ENCODE measurements around the gene COL26A1. TPM values are rescaled to one million over a fixed set of nuclear protein-coding genes. Genes with fewer than 3 reads are reported as not detected.
"Not testable (repeated sequence)": the region's sequence is repeated elsewhere in the genome, so short reads cannot be mapped to it uniquely, and the experiment has no call there.

Gene COL26A1
- polyA plus RNA-seq, 12 donors = 0.69 to 5.1 (median 1.5) TPM; not detected in 2

DNA sequence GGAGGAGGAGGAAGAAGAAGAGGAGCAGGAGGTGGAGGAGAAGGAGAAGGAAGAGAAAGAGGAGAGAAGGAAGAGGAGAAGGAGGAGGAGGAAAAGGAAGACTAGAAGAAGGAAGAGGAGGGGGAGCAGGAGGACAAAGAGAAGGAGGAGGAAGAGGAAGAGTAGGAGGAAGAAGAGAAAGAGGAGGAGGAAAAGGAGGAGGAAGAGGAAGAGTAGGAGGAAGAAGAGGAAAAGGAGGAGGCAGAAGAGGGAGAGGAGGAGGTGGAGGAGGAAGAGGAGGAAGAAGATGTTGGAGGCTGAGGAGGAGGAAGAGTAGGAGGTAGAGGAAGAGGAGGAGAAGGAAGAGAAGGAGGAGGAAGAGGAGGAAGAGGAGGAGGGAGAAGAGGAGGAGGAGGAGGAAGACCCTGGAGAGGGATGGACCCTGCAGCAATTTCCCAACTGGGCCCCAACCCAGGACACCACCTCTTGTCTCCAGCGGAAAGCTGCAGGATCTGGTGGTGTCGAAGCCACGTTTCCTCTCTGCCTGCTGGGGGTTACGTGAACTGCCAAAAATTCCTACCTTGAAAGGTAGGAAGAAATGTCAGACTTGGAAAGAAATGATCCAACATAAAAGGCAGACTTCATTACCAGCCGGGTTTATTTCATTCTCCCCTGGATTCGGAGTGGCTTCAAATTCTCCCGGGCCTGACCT lies 38.9 kb downstream of the COL26A1 start:
- no peak for DNase-seq

DNA sequence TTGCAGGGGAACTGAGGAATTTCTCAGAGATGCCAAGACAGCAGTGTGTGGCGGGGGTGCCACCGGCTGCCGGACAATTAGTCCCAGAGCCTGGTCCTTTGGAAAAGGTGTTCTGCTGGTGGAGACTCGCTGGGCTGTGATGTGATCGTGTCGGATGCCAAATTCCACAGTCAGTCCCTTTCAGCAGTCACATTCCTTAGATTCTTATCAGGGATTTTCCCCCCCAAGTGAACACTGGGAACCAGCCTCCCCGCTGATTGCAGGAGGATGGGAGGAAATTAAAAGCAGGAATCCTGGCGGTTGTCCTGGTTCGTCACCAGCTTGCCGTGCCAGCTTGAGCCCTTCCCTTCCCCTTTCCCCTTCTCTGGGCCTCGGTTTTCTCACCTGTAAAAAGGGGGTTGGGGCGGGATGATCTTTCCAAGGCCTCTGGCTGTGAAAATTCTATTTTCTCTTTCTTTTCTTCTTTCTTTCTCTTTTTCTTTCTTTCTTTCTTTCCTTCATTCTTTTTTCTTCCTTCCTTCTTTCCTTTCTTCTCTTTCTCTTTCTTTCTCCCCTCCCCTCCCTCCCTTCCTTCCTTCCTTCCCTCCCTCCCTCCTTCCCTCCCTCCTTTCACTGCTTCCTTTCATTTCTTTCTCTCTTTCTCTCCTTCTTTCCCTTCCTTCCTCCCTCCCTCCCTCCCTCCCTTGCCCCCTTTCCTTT lies 39.6 kb downstream of the COL26A1 start:
- no peak for DNase-seq

DNA sequence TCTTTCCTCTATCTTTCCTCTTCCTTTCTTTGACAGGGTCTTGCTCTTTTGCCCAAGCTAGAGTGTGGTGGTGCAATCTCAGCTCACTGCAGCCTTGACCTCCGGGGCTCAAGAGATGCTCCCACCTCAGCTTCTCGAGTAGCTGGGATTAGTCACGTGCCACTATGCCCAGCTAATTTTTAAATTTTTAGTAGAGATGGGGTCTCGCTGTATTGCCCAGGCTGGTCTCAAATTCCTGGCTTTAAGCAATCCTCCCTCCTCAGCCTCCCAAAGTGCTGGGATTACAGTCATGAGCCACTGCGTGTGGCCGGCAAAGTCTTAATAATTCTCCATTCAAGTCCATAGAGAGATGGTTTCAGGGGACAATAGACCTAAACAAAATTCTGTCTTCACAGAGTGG lies 40.2 kb downstream of the COL26A1 start:
- no peak for DNase-seq

DNA sequence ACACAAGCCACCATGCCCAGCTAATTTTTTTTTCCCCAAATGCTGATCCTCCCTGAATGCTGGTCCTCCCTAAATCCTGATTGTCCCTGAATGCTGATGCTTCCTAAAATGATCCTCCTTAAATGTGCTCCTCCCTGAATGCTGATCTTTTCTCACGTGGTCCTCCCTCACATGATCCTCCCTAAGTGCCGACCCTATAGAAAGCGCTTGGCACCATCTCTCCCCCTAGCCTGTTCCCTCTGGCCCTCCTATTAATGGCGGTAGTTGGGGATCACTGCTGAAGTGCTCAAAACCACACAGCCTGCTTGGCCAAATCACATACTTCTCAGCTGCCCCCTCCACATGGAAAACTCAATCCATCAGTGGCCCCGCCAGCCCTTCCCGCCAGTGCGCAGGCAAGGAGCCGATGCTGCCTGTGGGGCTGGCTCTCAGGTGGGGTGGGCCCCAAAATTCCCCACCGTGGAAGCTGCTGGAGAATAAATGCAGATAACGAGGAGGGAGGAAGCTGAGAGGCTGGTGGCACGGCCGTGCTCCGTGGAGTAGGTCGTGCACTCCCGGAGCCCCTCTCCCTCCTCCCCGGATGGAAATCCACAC lies 42.9 kb downstream of the COL26A1 start:
- DNase-seq = no peak

DNA sequence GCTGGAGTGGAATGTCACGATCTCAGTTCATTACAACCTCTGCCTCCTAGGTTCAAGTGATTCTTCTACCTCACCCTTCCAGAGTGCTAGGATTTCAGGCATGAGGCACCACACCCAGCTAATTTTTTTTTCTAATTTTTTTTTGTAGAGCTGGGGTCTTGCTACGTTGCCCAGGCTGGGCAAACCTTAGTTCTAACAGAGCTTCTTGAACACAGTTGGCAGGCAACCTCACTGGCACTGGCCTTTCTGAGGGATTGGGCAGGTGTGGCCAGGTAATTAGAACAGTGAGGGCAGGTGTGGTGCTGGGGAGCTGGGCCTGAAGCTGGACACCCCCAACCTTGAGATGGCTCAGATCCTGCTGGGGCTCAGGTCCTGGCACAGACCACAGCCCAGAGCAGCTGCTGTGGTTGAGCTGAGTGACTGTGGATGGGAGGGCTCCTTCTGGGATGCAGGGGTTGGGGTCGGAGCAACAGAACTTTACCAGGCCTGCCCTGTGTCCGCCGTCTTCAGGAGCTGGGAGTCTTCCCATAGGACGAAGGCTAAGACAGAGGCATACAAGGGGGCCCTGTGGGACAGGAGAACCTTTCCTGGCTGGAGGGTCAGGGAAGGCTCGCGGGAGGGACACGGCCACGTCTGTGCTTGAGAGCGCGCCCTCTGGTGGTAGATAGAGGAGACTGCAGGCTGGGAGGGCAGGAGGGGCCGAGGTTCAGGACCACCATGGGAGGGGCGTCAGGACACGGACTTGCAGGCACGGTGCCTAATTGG lies 48.2 kb downstream of the COL26A1 start:
- DNase-seq = peak; percentile 31

DNA sequence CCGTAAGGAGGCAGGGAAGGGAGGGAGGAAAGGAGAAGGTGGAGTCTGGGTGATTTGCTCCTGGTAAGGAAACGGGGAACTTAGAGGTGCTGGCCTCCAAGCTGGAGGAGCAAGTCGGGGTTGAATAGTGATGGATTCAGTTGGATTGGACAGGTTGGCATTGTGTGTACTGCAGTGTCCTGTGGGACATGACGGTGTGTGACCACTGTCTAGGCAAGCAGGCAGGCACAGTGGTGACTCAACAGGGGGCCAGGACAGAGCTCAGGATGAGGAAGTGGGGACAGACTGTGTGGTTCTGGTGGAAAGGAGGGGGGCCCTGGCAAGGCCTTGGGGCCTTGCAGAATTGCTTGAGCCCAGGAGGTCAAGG lies 48.8 kb downstream of the COL26A1 start:
- no peak for DNase-seq

DNA sequence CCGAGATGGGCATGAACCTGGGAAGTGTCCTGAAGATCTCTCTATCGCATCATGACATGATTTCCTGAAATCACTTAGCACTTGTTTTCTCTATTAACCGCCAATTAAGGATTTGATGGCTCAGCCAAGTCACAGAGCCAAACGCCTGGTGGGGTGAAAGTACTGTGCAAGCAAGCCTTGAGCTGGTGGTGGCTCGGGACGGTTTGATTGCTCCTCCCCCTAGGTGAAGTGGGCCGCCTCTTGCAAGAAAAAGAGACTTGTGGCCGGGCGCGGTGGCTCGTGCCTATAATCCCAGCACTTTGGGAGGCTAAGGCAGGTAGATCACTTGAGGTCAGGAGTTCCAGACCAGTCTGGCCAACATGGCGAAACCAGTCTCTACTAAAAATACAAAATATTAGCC lies 50.3 kb downstream of the COL26A1 start:
- no peak for DNase-seq

DNA sequence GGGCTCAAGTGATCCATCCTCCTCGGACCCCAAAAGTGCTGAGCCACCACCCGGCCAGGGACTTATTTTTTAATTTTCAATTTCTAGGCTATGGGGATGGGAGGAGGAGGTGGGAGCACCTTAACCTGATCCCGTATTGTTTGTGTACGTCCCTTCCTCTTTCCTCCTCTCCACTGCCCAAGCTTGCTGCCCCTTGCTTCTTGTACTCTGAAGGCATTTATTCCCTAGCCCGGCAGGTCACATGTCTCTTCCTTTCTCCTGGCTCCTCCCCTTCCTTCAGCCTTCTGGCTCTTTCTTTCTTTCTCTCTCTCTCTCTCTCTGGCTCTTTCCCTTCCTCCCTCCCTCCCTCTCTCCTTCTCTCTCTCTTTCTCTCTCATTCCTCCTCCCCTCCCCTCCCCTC lies 56.0 kb downstream of the COL26A1 start:
- no peak for DNase-seq

DNA sequence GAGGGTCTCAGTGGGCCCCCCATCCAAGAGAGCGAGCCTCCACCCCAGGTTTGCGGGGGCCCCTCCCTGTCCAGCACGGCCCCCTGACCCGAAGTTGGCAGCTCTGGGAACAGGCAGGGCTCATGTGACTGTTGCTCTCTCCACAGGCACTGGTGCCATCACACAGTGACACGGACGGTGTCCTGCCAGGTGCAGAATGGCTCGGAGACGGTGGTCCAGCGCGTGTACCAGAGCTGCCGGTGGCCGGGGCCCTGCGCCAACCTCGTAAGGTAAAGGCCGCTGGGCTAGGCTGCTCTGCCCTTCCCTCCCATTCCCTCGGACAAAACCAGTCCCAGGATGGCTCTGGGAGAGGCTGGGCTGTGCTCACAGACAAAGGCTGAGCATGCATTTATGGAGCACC lies 57.2 kb downstream of the COL26A1 start:
- DNase-seq = no peak

DNA sequence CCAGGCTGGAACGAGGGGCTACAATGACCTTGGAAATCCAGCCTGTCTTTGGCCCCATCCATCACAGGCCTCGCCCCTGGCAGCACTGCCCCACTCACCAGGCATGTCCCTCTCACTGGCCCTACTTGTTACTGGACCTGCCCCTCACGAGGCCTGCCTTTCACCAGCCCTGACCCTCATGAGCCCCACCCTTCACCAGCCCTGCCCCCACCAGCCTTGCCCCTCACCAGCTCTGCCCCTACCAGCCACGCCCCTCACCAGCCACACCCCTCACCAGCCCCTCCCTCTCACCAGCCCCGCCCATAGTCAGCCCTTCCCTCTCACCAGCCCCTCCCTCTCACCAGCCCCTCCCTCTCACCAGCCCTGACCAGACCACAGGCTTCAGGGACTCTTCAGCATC lies 57.8 kb downstream of the COL26A1 start:
- DNase-seq = no peak

DNA sequence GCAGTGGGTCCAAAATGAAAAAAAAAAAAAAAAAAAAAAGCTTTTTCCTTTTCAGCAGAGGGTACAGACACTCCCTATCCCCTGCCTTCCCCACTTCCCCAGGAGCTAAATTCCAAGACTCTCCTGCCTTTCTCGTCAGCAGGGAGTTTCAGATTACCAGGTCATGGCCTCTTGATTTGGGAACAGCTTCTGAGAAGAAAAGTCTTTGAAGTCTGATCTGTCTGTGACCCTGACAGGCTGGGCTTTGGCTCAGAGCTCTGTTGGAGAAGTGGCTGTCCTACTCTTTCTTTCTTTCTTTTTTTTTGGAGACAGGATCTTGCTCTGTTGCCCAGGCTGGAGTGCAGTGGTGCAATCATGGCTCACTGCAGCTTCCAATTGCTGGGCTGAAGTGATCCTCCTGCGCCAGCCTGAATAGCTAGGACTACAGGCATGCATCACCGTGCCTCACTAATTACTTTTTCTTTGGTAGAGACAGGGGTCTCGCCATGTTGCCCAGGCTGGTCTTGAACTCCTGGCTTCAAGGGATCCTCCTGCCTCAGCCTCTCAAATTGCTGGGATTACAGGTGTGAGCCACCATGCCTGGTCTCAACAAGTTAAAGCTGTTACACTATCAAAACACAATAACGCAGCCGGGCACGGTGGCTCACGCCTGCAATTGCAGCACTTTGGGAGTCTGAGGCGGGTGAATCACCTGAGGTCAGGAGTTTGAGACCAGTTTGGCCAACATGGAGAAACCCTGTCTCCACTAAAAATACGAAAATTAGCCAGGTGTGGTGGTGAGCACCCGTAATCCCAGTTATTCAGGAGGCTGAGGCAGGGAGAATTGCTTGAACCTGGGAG lies 59.9 kb downstream of the COL26A1 start:
- DNase-seq = no peak

DNA sequence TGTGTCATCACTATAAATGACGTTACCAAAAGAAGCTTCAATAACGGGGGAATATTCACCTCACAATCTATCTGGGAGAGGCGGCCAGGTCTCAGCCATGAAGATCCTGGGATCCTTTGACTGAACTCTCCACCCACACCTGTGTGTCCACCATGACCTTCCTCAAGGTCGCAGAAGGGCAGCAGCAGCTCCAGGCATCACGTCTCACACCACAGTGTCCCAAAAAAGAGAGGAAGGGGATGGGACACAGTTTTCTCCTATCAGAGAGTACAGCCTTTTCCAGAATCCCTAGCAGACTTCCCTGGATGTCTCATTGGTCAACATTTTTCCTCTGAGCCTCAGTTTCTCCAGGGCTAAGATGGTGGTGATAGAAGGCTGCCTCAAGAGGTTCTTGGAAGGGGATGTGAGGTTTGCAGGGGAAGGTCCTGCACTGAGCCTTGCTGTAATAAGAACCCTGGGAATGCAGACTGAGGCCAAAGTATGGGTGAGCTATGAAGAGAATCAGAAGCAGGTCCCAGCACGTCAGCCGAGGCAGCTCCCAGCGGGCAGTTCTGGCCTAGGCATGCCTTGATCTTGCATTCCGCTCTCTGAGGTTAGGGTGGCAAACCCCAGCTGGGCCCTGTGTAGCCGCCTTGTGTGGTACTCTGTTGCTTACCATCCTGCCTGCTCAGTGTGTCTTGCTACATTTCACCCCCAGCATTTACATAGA lies 63.8 kb downstream of the COL26A1 start:
- DNase-seq = no peak

DNA sequence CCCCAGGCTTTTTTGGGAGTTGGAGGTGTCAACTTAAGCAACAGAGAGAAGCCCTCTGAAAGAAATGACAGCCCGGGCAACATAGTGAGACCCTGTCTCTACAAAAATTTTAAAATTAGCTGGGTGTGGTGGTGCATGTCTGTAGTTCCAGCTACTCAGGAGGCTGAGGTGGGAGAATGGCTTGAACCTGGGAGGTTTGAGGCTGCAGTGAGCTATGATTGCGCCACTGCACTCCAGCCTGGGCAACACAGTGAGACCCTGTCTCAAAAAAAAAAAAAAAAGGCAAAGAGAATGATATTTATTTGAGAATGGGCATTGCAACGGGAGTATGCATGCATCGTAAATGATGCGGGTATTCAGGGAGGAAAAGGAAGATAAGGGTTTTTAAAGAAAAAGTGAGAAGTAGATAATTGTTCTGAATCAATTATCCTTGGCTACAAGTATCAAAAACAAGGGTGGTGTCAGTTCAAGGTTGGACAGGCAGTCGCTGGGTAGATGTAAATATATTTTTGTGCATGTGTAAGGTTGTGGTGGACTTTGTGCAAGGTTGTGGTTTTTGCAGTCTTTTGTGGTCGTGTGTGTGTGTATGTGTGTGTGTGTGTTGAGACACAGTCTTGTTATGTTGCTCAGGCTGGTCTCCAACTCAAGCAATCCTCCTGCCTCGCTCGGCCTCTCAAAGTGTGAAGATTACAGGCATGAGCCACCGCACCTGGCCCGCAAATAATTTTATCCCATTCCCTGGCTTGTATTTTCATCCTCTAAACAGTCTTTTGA lies 65.6 kb downstream of the COL26A1 start:
- DNase-seq = no peak

DNA sequence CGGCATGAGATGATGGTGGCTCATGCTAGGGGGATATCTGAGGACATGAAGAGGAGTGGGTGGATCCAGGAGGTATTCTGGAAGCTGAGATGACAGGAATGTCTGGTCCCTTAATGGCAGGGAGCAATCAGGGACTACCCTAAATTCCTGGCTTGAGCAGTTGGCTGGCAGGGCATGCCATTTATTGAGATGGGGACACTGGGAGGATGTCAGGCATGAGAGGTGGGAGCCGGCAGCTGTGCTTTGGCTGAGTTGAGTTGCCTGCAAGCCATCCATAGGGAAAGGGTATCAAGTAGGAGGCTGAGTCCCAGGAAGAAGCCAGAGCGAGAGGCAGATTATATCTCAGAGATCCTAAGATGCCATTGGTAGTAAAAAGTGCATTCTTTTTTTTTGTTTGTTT lies 69.6 kb downstream of the COL26A1 start:
- no peak for DNase-seq

DNA sequence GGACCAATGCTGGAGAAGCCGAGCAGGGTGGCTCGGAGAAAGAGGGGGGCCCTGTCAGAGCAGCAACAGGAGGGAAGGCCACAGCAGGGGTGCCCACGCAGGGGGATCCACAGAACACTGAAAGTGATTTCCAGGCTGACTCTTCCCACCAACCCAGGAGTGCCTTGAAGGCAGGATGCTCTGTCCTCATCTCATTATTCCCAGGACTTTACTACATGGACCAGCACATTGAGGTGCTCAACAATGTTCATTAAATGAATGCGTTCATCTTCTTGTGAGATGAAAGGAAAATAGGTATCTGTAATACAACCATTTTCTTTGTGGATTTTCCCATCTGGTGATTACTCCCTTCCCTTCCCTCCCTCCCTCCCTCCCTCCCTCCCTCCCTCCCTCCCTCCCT lies 71.0 kb downstream of the COL26A1 start:
- DNase-seq = no peak

DNA sequence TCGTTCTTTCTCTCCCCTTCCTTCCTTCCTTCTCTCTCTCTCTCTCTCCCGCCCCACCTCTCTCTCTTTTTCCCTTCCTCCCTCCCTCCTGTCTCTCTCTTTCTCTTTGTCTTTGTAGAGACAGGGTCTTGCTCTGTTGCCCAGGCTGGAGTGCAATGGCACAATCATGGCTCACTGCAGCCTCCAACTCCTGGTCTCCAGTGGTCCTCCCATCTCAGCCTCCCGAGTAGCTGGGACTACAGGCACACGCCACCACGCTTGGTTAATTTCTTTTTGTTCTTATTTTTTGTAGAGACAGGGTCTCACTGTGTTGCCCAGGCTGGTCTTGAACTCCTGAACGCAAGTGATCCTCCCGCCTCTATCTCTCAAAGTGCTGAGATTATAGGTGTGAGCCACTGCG lies 71.5 kb downstream of the COL26A1 start:
- DNase-seq = not testable (repeated sequence)

DNA sequence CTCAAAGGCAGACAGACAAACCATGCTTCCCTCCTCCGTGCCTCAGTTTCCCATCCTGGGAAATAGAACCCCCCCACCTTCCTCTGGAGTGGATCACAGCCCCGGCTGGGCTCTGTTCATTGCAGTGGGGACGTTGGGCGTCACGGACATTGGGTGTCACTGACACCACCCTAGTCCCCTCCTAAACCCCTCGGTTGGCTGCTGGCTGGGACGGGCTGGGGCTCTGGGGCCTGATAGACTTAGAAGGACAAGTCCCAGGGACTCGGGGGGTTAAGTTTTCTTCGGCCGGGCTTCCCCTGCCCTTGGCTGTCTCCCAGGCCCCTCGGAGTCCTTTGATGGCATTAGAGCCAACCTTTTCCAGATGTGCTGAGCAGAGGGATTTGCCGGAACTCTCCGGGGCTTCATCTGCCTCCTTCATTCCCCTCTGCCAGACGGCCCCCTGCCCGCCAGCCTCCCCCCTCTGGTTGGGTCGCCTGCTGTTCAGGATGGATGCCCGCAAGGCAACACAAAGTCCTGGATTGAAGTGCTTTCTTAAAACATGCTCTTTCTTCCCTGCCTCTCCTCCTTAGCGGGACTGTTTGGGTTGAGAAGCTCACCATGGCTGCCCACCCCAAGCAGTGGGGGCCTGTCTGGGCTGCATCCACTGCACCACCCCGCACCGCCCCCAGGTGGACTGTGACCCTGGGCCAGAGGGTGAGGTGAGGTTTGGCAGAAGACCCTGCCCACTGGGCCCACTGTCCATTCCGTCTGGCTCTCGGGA lies 73.0 kb downstream of the COL26A1 start:
- no peak for DNase-seq

DNA sequence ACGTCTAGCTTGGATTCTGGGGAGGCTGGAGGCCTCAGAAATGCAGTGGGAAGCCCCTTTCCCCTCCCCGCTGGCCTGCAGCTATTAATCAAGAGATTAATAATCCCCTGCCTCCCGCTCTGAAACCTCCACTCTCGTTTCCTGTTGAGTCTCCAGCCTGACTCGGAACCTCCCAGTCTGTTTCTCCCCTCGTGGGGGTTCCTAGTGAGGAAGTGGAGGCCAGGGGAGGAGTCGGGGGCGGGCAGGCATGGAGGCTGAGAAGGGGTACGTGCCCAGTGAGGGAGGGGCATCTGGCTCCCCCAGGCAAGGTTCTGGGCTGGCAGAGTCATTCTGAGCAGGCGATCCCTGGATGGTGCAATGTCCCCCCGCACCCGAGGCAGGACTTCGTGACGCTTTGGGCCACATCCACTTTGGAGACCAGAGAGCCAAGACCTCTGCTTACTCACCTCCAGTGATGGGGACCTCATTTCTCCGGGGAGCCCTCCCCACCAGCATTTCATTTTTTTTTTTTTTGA lies 73.6 kb downstream of the COL26A1 start:
- no peak for DNase-seq

Data from muscle of arm (tissue), 12 donors.